Fibroblast of gingiva (primary cell): ENCODE results near the gene NABP2.

ENCODE experiments used
- DNase-seq: peaks from one replicate; pipeline ENCODE4 v3.0.0-alpha.2; 2011; ENCODE audit warnings: low read depth

NABP2 gene

DNA sequence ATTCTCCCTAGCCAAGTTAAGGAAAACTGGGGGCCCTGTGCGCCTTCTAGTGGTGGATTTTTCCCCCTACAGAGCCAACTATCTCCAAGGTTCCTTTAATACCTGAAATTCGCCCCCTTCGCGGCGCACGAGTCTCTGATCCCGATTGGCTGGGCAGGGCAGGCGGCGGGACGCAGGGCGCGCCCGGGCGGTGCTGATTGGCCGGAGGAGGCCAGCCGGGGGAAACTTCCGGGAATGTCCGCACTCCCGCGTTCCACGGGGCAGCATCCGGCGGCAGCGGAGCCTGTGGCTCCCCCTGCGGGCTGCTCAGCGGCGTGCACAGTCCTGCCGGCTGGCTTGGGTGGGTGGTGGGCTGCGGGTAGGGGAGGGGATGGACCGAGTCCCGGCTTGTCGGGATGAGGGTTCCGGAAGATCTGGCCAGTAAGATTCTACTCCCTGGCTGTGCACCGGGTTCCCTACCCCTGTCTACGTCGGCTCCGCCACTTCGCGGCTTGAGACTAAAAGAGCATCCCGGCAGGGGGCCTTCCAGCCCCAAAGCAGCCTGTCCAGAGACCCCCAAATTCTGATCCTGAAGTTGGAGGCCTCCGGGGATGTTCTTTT lies at the start of gene NABP2:
NABP2 (plus strand) TSS at position 241 of the 600 bp plus-strand sequence. CDS start 515 bp downstream, outside the sequence.
- peak; percentile 97 for DNase-seq

DNA sequence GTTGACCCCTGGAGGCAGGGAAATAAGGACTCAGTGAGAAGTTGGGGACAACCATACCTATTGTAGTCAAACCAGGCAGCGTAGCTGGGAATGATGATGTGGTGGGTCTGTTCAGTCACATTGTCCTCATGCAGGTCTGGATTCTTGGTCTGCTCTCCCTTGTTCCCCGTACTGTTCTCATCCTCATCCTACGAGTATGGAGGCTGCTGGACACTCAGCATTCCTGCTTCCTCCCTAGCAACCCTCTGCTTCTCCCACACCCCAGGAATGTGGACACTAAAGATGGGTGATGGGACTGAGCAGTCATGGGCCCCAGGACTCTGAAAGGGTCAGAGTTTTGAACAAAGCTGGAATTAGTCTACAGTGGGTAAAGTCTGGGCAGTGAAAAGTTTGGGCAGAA lies 45.8 kb upstream of the NABP2 start:
- DNase-seq, result no peak

GRCh38 chr12:56186957-56187356 lies 37.2 kb upstream of the NABP2 start:
- no peak for DNase-seq

DNA sequence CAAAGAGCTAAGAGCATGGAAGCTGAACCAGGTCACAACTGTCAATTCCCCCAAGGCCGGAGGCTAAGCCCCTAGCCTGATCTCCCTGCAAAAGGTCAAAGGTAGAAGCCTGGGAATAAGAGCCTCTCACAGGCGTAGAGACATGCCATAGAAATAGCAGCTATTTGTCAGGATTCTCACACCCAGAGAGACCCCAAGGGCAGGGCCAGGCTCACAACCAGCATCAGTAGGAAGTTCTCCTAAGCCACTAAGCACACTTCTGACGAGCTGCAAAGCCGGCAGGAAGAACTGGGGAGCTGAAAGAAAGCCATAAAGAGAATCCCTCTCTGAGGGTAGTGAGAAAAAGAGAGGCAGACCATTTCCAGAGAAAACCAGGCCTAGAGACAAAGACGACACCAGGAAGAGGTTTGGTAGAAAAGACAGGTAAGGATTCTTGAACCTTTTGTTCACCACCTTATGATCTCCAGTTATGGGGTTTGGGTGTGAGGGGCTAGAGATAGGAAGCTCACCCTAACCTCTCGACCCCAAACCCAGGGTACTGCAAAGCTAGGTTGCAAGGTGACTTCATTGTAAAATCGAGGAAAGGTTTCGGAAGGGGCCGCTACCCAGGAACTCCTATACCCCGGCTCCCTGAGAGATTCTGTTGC lies 35.9 kb upstream of the NABP2 start:
- no peak for DNase-seq

DNA sequence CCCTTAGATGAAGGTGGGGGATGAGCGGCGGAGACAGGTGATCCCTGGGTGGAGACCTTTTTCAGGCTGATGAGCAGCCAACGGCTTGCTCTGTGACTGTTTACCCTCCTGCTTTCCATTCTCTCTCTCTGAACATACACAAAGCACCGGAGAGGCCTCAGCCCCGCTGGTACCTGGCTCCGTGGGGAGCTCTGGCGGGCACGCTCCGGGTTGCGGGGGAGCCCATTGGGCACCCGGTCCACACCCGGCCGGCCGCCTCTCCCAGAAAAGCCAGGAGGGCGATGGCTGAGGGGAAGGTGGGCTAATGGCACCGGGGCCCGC lies 35.4 kb upstream of the NABP2 start:
- no peak for DNase-seq

DNA sequence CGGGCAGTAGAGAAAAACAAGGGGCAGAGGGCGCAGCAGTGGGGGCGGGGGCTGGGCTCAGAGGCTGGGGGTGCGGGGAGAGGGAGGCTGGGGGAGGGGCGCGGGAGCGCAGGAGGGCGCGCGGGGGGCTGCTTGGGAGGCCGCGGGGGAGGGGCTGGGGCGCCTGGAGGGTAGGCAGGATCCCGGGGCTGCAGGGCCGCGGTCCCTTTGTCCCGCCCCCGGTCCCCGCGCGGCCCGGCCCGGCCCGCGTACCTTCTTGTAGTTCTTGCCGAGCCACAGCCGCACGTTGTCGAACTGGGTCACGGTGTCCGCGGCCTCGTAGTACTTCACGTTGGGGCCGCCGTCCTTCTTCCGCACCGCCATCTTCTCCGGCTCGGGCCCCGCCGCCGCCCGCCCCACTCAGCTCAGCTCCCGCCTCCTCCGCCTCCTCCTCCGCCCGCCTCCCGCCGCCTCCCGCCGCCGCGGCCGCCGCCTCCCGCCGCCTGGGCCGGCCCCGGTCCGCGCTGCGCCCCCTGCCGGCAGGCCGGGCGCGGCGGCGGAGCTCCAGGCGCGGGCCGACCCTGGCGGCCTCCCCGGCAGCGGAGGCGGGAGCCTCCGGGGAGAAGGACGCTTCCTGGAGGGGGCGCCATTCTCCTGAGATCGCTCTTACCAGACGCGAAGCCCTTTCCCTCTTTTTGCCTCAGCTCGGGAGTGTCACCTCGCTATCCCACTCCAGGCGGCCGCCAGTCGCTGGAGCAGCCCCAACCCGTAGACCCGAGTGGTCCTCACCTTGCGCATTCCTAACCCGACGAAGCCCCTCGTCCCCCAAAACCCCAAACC lies 34.8 kb upstream of the NABP2 start, which contains the start of gene SMARCC2:
SMARCC2 (minus strand) TSS at position 385 of the 819 bp plus-strand sequence; CDS start at position 363, 22 bp downstream.
- DNase-seq, result peak; percentile 81

GRCh38 chr12:56189918-56190694 lies 34.0 kb upstream of the NABP2 start:
- peak; percentile 68 for DNase-seq

- DNase-seq, result peak; percentile 77
Measured at GRCh38 chr12:56190695-56191155, 33.4 kb upstream of the NABP2 start.

DNA sequence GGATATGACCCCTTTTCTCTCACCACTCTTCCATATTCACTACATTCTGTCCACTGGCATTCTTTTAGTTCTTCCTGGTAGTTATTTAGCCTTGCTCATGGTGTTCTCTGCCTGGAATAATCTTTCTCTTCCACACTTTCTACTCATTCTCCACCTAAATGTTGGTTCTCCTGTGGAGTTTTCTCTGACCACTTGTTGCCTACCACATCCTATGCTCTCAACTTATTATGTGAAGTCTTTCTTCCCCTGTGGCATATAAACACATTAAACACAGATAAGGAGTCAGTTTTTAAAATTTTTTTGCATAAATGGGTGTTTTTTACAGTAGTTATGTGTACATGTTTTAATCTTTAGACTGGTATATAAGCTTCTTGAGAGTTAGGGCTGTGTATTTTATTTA lies 31.6 kb upstream of the NABP2 start:
- no peak for DNase-seq

GRCh38 chr12:56193025-56193578 lies 31.0 kb upstream of the NABP2 start:
- peak; percentile 74 for DNase-seq

DNA sequence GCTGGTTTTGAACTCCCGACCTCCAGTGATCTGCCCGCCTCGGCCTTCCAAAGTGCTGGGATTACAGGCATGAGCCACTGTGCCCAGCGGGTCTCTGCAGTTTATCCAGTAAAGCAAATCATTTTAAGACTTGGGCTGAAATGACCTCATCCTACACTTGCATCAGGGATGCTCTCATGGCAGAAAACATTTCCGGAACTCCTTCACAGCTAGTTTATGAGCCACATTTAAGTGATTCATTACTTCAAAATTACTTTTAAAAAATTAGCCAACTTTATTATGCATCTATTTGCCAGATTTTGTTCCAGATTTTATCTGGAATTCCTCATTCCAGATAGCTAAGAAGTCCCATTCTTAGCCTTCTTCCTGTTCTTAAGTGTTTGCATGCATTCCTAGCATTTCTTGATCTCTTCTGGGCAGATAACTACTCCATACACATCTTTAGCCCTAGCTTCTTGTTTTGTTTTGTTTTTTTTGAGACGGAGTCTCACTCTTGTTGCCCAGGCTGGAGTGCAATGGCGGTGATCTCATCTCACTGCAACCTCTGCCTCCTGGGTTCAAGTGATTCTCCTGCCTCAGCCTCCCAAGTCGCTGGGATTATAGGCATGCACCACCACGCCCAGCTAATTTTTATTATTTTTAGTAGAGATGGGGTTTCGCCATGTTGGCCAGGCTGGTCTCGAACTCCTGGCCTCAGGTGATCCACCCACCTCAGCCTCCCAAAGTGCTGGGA lies 27.2 kb upstream of the NABP2 start:
- peak; percentile 70 for DNase-seq

DNA sequence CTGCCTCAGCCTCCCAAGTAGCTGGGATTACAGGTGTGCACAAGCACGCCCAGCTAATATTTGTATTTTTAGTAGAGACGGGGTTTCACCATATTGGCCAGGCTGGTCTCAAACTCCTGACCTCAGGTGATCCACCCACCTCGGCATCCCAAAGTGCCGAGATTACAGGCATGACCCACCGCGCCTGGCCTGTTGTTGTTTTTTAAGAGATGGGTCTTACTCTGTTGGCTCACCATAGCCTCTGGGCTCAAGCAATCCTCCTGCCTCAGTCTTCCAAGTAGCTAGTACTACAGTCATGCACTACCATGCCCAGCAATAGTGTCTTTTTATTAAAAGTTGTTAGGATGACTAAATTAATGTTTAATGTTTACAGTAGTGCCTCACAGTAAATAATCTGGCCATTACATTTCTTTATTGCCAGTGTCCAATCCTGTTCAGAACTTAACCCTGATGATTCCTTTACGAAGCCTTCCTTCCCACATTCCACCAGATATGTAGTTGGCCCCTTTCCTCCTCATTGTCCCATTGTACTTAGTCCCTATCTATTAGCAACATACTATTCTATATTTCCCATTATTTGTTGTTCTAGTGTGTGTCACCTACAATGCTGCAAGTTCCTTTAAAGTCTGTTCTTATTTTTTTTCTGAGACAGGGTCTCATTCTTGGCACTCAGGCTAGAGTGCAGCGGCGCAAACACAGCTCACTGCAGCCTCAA lies 26.1 kb upstream of the NABP2 start:
- no peak for DNase-seq

- DNase-seq, result no peak
Measured at GRCh38 chr12:56198836-56199235, 25.3 kb upstream of the NABP2 start.

DNA sequence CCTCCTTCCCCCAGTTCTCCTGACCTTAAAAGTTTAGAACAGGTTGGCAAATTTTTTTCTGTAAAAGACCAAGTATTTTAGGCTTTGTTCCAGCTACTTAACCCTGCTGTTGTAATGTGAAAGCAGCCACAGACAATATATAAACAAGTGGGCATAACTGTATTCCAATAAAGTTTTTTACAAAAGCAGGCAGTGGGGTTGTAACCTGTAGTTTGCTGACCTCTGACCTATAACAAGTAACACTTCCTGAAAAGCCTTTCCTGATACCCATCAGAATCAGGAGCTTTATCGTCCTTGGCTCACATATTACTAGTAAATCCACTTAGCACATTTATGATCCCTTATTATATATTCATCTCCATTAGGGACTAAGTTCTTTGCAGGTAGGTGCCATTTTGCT lies 21.8 kb upstream of the NABP2 start:
- DNase-seq, result no peak

DNA sequence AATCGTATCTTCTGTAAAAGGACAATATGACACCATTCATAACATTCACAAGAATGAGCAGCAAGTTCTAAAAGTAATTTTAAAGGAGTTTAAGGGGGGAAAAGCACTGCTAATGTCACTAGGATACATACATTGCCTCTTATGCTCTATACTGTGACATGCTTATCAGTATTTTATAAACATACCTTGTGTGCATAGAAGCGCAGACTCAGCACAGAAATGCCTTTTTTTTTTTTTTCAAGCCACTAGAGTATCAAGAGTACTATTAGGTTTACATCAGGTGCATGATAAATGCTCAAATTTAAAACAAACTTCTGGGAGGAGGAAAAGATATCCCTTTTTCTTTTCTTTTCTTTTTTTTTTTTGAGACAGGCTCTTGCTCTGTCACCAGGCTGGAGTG lies 21.3 kb upstream of the NABP2 start:
- no peak for DNase-seq

GRCh38 chr12:56204275-56204674 lies 19.9 kb upstream of the NABP2 start:
- no peak for DNase-seq

DNA sequence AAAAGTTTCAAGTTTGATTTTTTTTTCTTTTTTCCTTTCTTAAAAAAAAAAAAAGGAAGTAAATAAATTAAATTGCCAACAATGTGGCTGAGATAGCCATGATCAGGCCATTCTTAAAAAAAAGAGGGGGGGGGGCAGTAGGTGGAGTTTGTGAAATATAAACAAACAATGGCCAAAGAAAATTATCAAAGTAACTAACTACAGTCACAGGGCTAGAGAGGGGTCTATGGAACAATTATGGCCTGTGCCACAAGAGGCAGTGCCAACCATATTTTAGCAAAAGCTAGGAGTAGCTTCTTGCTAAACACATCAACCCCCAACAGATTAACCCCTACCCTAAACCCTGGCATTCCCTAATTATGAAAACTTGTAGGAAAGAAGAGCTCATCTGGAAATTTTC lies 18.7 kb upstream of the NABP2 start:
- no peak for DNase-seq

DNA sequence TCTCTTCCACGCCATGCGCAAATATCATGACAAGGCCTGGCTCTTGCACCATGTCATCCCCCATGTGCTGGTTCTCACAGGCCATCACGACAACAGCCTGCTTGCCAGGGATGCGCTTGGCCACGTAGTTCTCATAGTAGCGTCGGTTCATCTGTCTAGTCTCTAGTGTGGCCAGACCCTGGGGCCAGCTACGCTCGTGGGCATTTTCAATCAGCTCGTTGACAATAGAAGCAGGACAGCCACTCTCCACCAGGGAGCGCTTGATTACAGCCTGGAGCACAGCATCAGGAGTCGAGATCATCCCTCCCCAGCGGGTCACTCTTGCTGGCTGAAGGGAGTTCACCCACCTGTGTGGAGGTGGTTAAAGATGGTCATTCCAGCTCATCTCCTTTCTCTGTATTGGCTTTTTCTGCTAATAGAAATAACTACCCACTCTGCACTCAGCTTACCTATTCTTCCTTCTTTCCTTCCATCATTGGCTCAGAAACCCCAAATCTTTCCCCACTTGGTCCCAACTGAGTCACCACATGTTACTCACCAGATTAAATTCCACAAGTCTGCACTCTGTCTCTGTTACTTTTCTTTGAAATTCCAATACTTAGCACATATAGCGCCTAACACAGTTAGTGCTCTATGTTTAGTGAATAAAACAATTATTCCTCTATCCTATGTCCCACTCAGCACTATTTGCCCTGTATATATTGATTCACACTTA lies 17.5 kb upstream of the NABP2 start:
- DNase-seq, result peak; percentile 44

- DNase-seq, result no peak
Measured at GRCh38 chr12:56208006-56208405, 16.1 kb upstream of the NABP2 start.

DNA sequence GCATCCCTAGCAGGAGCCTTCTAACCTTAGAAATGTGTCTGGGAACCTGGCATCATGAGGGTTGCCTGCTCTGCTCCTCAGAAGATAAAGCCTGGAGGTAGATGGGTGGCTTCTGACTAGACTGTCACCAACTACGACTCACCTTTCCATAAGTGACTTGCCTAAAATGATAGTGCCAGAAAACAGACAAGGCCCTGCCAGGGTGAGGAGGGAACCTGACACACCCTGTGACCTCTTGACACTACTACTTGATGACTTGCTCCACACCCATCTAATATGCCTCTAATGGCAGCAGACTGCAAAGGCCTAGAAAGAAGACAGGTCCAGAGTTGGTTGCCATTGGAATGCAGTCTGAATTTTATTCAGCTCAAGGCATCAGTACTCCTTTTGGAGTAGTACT lies 11.8 kb upstream of the NABP2 start:
- DNase-seq, result no peak
